Glomerular endothelial cell (primary cell): ENCODE data around the gene PPP1R12C. TPM values are rescaled to one million over a fixed set of nuclear protein-coding genes. Genes with fewer than 3 reads are reported as not detected.

Source experiments
- DNase-seq: peaks from one replicate; pipeline ENCODE4 v3.0.0-alpha.2; 2011; ENCODE audit warnings: low read depth, low spot score; ENCODE audit errors: extremely low read depth
- total RNA-seq: library from RNA; depleted of rRNA; stranded (reverse); fragments of >200 nt; gene quantifications from 2 replicates; pipeline ENCODE4 v1.2.3, GENCODE V29; 2015

Gene PPP1R12C
- total RNA-seq, 1 donor from 2014 or later, result 137 TPM

DNA sequence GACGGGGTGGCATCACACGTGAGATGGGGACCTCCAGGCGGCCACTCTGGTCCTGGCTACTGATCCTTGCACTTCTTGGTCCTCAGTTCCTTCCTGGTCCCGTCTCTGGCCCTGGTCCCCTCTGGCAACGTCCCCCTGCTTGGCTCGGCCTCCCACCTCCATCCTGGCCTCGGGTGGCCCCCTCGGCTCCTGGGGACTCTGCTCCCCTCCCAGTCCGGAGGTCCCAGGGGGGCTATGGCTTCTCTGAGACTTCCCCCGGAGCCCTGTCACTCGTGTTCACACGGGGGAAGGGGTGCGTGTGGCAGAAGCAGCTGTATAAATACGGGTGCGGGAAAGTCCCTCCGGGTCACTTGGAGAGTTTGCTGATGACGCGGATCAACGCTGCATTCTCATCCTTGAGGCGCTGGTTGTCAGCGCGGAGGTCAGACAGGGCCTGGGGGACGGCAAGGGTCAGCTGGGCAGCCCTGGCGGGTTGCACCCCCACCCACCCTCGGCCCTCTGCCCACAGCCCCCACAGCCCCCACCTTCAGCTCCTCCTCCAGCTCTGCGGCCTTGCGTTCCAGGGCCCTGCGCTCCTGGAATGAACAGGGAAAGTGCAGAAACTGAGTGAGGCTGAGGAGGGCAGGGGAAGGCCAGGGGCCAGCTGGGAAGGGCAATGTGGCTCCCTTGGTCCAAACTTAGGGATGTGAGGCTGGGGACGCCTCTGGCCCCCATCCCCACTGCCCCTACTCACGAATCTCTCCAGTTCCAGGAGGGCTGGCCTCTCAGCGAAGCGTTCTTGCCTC lies 26.1 kb downstream of the PPP1R12C start:
- no peak for DNase-seq

DNA sequence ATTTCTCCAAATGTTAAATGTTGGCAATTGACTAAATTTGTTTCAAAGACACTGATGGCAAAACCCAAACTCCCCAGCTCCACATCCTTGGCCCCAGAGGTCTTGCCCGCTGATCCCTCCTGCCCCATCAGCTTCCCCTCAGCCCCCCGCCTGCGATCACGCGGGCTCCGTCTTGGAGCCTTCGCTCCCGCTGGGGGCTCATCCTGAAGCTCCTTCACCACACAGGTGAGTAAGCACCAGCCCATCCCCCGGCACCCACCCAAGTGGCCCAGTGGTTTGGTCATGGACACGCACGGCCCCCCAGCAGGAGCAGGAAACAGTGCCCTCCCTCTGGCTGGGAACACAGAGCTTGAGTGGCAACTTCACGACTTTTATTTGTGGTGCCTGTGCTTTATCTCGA lies 26.9 kb downstream of the PPP1R12C start:
- DNase-seq, result no peak

DNA sequence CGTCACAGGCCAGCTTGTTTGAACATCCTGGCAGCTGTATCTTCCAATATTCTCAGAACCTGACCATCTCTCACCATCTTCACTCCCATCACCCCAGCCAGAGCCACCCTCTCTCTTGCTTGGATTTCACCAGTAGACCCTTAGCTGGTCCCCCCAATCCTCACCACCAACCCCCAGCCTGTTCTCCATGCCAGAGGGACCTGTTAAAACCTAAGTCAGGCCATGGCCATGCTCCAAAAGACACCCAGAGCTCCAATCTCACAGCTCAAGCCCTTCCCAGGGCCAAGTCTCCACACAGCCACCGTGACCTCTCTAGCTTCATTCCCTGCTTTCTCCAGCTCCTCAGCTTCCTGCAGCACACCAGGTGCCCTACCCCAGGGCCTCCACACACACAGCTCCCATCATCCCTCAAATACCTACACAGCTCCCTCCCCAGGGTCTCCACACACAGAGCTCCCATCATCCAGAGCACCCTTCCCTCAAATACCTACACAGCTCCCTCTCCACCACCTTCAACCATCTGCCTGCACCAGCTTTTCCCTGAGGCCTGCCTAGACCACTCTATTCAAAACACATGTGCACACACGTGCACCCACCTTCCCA lies 28.0 kb downstream of the PPP1R12C start:
- DNase-seq, result no peak

DNA sequence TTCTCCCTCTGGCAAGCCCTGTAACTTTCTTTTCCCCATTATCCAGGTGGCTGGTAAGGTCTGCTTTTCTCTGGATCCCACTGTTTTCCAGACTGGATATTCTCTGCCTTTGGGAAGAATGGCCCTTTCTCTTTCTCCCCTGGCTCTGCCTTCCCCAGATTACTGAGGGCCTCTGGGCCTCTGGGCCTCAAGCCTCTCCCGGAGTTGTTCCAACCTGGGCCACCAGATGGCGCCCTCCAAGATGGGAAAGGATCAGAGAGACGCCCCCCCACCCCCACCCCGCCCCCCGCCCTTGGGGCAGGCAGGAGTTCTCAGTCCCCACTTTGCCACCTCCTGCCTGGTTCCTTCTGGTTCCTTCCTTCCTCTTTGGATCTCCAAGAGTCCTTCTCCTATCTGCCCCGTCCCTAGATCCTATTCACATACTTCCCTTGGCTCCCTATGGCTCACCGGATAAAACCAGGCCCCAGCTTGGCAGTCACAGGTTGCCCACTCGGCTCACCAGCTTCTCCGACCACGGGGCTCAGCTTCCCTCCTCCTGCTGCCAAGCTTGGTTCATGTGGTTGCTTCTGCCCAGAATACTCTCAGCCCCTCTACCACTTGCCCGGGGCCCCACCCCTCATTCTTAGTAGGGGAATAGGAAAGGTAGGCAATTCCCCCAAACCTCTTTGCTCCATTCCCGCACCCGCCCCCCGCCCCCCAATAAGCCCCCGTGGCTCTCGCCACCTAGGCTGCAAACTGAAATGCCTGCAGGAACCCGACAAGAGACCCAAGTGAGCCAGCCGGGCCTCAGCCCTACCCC lies 28.7 kb downstream of the PPP1R12C start:
- DNase-seq, result no peak

DNA sequence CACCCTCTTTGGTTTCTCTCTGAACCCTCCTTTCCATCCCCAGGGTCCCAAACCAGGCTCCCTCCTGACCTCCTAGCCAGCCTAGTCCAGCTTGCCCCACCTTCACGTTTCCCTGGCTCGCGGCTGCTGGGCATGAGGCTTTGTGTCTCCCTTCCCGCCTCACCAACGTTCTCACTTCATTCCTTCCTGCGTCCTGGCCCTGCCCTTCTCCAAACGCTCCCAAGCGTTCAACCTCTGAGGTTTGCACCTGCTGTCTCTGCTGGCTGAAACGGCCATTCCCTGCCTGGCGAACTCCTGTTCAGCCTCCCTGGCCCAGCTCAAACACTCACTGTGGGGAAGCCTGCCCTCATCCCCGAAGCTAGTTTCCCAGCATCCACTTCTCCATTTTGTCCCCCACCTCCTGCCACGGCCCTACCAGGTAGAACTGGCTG lies 29.4 kb downstream of the PPP1R12C start:
- no peak for DNase-seq

DNA sequence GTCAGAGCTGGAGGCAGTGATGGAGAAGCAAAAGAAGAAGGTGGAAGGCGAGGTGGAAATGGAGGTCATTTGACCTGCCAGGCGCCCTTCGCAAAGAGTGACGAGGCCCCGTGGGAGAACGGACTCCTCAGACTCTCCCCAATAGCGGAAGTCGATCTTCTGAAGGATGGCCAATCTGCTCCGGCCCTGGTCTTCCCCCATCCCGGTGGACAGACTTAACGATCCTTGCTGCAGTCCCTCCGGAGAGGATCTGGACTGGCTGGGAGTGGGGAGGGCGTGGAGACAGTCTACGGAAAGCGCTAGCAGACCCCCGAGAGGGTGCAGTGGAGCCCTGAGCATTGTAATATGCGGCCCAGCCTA lies 29.9 kb downstream of the PPP1R12C start:
- no peak for DNase-seq

DNA sequence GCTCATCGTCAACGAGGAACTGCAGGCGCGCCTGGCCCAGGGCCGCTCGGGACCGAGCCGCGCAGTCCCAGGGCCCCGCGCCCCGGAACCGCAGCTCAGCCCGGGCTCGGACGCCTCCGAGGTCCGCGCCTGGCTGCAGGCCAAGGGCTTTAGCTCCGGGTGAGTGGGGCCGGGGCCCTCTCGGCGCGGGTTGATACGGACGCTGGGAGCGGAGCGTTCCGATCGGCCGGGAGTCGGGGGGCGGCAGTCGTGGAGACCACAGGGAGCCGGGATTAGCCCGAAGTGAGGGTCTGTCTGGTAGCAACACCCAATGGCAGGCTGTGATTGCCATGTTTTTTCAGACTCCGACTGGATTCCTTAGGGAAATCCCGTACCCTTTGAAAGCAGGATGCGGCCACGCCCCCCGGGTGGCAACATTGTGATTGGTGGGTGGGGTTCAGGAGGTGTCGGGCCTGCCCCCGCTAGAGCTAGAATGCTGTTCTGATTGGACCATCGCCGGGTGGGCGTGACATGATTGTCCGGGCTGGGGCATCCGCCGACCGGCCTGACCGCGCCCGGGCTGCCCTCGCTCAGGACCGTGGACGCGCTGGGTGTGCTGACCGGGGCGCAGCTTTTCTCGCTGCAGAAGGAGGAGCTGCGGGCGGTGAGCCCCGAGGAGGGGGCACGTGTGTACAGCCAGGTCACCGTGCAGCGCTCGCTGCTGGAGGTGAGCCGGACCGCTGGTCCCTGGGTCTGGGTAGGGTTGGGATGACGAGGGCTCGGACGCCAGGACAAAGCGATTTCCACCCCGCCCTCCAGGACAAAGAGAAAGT lies 30.5 kb downstream of the PPP1R12C start:
- peak; percentile 79 for DNase-seq

DNA sequence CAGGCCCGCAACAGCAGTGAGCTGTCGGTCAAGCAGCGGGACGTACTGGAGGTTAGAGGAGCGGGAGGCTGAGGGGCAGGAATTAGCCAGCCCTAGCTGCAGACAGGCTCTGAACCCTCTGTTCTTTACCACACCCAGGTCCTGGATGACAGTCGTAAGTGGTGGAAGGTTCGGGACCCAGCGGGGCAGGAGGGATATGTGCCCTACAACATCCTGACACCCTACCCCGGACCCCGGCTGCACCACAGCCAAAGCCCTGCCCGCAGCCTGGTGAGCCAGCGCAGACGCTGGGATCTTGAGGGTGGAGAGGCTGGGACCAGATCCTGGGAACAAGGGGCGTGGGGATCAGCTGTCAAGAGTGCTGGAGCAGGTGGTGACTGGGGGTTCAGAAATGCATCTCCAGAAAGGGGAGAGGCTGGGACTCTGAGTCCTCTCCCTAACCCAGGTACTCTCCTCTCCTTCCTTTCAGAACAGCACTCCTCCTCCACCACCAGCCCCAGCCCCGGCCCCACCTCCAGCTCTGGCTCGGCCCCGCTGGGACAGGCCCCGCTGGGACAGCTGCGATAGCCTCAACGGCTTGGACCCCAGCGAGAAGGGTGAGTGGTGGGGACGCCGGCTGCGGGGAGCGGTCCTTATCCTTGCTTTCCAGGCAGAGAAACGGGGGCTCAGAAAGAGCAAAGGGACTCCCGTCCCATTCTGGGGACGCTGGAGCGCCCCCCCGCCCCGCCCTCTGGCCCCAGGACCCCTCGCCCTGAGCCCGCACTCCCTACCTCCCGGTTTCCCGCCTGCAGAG lies 31.3 kb downstream of the PPP1R12C start:
- no peak for DNase-seq

DNA sequence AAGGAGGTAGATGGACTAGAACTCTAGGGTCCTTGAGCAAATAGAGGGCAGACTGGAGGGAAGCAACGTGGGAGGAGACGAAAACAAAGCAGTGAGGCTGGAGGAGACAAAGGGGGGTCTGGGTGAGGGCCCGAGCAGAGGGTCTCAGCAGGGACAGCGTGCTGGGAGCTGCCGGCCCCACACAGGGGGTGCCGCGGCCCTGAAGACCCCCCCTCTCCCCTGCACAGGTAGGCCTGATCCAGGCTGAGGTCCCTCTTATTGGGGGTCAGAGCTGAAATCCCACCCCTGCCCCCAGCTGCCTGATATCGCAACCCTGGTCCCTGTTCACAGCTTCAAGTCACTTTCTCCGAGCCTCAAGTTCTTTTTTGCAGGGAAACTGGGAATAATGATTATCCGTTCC lies 33.0 kb downstream of the PPP1R12C start:
- no peak for DNase-seq

DNA sequence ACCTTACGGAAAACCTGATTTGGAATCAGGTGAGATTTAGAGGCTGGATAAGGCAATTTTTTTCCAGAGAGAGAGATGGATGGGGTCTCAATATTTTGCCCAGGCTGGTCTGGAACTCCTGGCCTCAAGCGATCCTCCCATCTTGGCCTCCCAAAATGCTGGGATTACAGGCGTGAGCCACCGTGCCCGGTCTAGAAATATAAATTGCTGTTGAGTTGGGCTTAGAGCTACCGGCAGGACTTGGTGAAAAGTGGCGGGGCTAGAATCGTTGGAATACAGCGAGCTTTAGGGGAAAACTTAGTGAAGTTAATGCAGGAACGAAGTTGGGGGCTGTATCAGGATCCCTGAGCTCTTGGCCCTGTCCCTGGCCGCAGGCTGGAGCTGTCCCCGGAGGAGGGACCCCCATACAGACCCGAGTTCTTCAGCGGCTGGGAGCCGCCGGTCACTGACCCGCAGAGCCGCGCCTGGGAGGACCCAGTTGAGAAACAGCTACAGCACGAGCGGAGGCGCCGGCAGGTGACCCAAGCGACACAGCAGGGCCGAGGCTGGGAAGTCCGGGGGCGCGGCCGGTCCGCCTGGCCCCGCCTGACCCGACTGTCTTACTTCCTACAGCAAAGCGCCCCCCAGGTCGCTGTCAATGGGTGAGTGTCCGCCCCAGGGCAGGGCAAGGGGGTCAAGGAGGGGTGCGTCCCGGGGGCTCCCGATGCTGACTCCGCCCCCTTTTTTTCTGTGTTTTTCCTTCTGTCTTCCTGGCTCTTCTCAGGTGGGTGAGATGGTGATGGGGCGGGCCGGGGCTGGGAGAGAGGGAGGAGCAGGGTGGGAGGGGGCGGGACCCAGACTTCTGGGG lies 34.2 kb downstream of the PPP1R12C start:
- DNase-seq, result no peak

DNA sequence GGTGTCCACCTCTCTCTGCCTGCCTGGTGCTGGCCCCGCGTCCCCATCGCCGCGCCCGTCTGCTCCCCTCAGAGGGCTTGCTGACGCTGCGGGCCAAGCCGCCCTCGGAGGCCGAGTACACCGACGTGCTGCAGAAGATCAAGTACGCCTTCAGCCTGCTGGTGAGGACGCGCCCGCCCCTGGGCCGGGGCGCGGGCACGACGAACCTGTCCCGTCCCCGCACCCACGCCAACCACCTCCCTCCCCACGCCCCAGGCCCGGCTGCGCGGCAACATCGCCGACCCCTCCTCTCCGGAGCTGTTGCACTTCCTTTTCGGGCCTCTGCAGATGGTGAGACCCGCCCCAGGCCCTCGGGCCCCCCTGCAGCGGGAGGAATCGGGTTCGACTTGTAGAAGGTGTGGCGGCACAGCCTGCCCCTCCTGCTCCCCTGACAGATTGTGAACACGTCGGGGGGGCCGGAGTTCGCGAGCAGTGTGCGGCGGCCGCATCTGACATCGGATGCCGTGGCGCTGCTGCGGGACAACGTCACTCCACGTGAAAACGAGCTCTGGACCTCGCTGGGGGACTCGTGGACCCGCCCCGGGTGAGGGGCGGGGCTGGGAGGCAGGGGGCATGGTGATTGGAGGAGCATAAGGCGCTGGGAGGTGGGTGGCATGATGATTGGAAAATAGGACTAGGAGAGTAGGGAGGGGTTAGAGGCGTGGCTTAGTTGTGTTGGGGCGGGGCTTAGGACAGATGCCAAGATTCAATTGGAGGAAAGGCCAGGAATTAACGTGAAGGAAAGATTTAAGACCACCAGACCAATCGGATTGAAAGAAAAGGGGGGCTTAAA lies 35.2 kb downstream of the PPP1R12C start:
- no peak for DNase-seq

DNA sequence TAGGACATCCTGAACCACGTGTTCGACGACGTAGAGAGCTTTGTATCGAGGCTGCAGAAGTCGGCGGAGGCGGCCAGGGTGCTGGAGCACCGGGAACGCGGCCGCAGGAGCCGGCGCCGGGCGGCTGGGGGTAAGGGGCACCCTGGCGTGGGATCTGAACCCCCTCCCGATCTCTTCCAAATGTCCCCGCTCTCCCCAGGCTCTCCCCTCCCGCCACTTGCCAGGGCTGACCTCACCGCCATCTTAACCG lies 35.7 kb downstream of the PPP1R12C start:
- DNase-seq, result no peak

DNA sequence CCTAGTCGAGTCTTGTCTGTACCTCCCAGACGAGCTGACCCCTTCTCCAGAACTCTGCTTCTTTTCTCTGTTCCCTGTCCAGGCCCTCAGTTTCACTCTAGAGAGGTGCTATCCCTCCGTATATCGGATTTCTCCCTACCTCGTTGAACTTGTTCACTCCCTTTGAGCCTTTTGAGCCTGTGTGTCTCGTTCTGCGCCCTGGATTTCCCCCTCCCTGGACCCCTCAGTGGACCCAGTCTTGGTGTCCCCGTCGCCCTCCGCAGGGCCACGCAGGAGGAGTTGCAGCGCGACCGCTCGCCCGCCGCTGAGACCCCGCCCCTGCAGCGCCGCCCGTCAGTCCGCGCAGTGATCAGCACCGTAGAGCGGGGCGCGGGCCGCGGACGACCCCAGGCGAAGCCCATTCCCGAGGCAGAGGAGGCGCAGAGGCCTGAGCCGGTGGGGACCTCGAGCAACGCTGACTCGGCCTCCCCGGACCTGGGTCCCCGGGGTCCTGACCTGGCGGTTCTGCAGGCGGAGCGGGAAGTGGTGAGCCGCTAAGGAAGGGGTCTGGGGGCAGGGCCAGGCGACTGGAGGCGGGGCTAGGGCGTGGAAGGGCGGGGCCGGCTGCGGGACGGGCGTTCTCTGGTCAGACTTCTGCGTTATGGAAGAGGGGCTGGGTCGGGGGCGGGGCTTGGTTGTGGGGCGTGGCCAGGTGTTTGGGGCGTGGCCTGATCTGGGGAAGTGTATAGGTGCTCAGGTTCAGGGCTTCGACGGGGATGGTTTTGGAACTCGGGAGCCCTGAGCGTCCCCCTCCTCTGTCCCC lies 36.3 kb downstream of the PPP1R12C start:
- no peak for DNase-seq

DNA sequence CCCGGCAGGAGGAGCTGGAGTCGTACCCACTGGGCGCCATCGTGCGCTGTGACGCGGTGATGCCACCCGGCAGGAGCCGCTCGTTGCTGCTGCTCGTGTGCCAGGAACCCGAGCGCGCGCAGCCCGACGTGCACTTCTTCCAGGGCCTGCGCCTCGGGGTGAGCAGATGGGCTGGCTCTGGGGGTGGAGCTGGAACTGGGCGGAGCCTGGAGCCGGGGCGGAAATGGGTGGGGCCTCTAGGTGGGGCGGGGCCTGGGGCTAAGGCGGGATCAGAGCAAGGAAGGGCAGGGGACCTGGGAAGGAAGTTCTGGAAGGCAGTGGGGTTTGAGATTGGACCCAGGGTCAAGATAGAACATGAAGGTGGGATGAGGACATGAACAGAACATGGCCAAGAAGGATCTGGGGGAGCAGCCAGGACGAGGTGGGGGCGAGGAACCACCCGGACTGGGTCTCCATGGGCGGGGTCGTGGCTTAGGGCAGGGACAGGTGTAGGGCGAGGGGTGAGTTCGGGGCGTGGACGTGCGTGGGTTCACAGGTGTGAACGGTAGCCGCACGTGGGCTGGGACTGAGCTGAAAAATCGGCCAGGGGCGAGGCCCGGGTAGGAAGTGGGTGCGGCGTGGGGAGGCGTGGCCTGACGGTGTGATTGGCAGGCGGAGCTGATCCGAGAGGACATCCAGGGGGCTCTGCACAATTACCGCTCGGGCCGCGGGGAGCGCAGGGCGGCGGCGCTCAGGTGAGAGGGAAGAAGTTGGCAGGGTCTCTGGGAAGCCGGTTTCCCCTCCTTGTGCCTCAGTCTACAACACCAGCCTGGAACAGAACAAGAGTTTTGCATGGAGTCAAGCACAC lies 37.1 kb downstream of the PPP1R12C start:
- DNase-seq, result no peak

DNA sequence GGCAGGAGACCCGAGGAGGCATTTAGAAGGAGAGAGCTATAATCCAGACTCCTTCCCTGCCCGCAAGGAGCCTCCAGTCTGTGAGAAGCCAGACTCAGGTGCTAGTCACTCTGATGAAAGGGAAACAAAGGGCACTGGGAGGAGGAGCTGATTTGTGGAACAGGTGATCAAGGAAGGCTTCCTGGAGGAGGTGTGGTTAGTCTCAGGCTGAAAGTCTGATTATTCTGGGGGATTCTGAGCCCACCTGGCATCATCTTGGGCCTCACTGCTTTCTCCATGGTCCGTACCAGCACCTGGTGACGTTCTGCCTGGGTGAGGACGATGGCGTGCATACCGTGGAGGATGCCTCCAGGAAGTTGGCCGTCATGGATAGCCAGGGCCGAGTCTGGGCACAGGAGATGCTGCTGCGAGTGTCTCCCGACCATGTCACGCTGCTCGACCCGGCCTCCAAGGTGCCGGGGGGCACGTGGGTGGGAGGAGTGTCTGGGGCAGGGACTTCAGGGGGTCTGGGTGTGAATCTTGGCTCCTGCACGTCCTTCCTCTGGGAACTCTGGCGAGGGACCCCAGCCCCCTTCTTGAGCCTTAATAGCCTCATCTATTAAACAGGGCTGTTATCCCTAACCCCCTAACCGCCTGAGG lies 37.9 kb downstream of the PPP1R12C start:
- no peak for DNase-seq

DNA sequence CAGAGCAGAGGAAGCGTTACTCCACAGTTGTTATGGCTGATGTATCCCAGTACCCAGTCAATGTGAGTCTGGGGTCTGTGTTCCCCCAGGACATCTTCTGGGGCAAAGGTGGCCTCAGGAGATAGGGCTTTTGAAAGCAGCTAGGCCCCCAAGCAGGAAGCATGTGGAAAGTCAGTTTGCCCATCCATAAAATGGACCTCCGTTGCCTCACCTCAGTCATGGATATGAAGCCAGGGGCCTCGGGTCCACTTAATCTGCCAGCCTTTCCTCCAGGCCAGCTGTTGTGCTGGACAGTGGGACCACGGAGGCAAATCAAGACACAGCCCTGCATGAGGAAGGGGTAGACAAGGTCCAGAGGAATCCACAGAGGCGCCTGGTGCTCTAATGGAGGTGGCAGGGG lies 38.4 kb downstream of the PPP1R12C start:
- no peak for DNase-seq
